Iris pigment epithelial cell (primary cell): ENCODE measurements around the gene DCBLD1.

ENCODE experiments used
- DNase-seq: peaks from one replicate; pipeline ENCODE4 v3.0.0-alpha.2; 2011; ENCODE audit warnings: low read depth

The DCBLD1 gene

DNA sequence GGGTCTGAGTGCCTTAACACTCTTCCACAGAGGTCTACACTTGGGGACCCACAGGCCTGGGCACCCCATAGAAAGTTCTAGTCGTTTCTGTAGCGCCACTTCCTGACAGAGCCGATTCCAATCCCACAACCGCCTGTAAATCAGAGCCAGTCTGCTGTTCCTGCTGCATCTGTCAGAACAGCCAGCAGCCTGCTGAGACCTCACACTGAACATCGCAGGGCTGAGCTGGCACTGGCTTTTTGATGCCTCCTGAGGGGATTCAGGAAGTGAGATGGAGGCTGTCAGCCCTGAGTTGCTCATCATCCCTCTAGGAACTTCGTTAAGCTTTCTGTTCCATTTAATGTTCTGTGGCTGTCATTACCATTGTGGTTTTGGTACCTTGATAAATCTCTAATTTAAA lies 48.9 kb downstream of the DCBLD1 start:
- no peak for DNase-seq

GRCh38 chr6:117531809-117532725 lies 49.6 kb downstream of the DCBLD1 start:
- DNase-seq, result no peak

- DNase-seq, result no peak
These were observed 51.3 kb downstream of the DCBLD1 start for GRCh38 chr6:117533775-117534174.

GRCh38 chr6:117534974-117535373 lies 52.5 kb downstream of the DCBLD1 start:
- DNase-seq, result no peak

- DNase-seq, result peak; percentile 75
These were observed 53.8 kb downstream of the DCBLD1 start for GRCh38 chr6:117536317-117536716.

DNA sequence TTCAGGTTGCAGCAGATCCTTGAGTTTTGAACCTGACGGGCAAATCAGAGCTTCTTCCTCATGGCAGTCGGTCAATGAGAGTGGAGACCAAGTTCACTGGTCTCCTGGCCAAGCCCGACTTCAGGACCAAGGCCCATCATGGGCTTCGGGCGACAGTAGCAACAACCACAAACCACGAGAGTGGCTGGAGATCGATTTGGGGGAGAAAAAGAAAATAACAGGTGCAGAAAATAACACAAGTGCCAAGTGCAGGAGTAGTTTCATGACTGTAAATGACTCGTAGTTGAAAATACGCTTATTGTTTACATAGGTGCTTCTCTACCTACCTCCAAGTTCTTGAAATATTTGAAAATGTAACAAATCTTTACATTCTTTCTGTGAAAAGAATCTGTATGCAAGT lies 56.1 kb downstream of the DCBLD1 start:
- DNase-seq, result no peak

DNA sequence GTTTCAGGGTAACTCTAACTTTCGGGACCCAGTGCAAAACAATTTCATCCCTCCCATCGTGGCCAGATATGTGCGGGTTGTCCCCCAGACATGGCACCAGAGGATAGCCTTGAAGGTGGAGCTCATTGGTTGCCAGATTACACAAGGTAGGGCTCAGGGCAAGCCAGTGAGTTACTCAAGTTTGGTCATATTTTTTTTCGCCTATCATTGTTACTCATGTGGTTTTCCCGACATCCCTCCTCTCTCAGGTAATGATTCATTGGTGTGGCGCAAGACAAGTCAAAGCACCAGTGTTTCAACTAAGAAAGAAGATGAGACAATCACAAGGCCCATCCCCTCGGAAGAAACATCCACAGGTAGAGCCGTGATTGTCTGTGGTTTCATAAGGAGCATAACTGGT lies 58.2 kb downstream of the DCBLD1 start:
- DNase-seq, result peak; percentile 75

DNA sequence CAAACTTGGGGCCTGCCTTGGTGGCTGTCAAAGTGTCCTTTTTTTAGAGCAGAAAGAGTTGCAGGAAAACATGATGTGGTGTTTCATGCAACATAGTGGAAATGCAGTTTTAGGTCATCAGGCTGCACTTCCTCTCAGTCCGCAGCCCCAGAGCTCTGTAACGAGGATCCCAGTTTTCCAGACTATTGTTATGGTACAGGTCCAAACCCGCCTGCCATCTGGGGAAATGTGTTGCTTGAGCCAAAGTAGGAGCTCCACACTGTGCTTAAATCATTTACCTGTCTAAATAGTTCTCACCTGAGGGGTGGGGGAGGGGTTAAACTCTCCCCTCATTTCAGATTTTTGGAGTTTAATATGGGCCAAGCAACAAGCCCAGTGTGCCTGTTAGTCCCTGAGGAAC lies 60.0 kb downstream of the DCBLD1 start:
- no peak for DNase-seq

DNA sequence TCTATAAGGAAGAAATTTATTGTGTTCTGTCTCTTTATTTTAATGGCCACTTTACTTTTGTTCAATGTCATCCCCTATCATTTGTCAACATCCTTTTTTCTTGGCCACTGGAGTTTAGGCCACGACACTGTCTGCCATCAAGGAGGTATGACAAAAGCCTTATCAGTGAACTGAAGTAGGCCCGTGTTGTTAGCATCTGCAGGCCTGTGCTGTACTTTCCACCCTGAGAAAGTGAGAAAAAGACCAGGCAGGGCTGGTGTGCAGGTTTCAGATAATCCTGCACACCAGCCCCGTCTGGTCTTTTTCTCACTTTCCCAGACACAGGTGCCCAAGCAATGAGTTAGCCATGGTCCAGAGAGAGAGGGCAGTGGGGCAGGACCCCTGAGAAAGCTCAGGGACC lies 62.2 kb downstream of the DCBLD1 start:
- DNase-seq, result no peak

- DNase-seq, result no peak
These were observed 62.7 kb downstream of the DCBLD1 start for GRCh38 chr6:117545161-117545595.

DNA sequence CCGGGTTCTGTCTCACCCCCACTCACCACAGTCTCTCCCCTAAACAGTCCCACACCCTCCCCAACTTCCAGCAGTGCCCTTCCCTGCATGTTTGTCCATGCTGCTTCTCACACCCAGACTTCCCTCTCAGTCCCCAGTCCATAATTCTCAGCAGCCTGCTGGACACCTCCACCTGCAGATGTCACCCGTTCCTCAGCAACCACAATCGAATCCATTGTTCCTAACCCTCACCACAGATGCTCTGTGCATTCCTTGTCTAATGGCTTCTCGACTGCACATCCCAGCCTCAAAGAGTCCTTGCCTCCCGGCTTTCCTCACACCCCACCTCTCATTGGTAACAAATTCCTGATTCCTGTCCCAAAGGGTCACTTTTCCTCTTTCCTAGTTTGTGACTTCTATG lies 64.2 kb downstream of the DCBLD1 start:
- DNase-seq, result no peak

GRCh38 chr6:117547688-117548621 lies 65.5 kb downstream of the DCBLD1 start:
- DNase-seq, result peak; percentile 54

- DNase-seq, result peak; percentile 84
These were observed 66.4 kb downstream of the DCBLD1 start for GRCh38 chr6:117548797-117549301.

- DNase-seq, result no peak
These were observed 67.1 kb downstream of the DCBLD1 start for GRCh38 chr6:117549611-117550010.

- DNase-seq, result no peak
These were observed 67.7 kb downstream of the DCBLD1 start for GRCh38 chr6:117550078-117550600.

DNA sequence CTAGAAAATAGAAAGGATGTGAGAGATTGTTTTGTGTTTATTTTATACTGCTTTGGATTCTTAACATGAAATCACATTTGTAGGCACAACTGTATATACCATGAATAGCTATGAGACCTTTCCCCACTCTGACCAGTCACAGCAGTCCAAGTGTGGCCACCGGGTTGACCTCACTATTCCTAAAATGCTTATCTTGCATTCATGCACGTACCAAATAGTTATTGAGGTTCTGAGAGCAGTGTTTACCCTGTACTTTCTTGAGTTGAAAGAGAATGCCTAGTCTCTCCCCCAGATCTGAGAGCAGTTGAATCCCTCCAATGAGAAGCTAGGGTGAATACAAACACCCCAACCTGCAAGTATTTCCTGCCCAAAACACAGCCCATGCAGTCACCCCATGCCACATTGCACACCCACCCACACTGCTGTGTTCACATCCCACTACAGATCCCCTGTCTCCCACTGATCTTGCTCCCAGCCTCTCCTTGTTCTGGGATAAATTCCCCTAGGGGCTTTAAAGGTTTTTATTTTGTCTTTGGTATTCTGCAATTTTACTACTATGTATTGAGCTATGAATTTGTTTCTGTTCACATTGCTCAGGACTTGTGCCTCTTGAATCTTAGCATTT lies 68.3 kb downstream of the DCBLD1 start:
- no peak for DNase-seq

DNA sequence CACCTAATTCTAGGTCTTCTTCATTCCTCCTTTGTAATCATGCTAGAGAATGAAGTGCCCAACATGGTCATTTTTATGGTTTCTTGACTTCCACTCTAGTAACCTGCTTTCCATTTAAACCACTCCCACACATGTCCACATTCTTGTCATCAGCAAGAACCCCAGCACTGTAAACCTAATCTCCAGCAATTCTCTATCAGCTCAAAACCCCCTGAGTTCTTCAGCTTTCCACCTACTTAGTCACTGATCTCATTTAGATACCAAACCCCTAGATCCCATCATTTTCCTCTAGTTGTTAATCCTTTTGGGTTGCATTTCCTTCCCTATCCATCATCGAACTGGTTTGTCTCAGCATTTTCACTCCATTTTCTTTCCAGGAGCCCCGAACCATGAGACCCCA lies 70.1 kb downstream of the DCBLD1 start:
- DNase-seq, result peak; percentile 51

GRCh38 chr6:117553142-117553541 lies 70.7 kb downstream of the DCBLD1 start:
- DNase-seq, result no peak

GRCh38 chr6:117555262-117555849 lies 72.9 kb downstream of the DCBLD1 start:
- no peak for DNase-seq

- no peak for DNase-seq
These were observed 73.5 kb downstream of the DCBLD1 start for GRCh38 chr6:117555882-117556498.

- DNase-seq, result no peak
These were observed 75.5 kb downstream of the DCBLD1 start for GRCh38 chr6:117557951-117558350.
